HG03097 (cell line): ENCODE results near the gene TEPSIN.

ENCODE experiments used
- ATAC-seq: cut with Tn5 transposase; IDR thresholded peaks from one replicate; pipeline ENCODE4 v1.9.1; 2021; ENCODE audit not compliant: unreplicated experiment, low FRiP score

TEPSIN gene

GRCh38 chr17:81200695-81201580, 37.9 kb downstream of the TEPSIN start:
- ATAC-seq: no peak

- no peak for ATAC-seq
These were observed 38.7 kb downstream of the TEPSIN start for GRCh38 chr17:81200201-81200600.

GRCh38 chr17:81199482-81199830, 39.4 kb downstream of the TEPSIN start:
- ATAC-seq: no peak

- no peak for ATAC-seq
These were observed 39.9 kb downstream of the TEPSIN start for GRCh38 chr17:81198826-81199481.

GRCh38 chr17:81197831-81198490, 40.9 kb downstream of the TEPSIN start:
- no peak for ATAC-seq

GRCh38 chr17:81197409-81197795, 41.5 kb downstream of the TEPSIN start:
- ATAC-seq: no peak

GRCh38 chr17:81196505-81197408, 42.1 kb downstream of the TEPSIN start:
- no peak for ATAC-seq

- no peak for ATAC-seq
These were observed 42.8 kb downstream of the TEPSIN start for GRCh38 chr17:81195941-81196495.

- ATAC-seq: no peak
These were observed 43.6 kb downstream of the TEPSIN start for GRCh38 chr17:81194941-81195901.

- ATAC-seq: no peak
These were observed 44.6 kb downstream of the TEPSIN start for GRCh38 chr17:81194225-81194760.

- no peak for ATAC-seq
These were observed 45.2 kb downstream of the TEPSIN start for GRCh38 chr17:81193470-81194224.

GRCh38 chr17:81193051-81193410, 45.8 kb downstream of the TEPSIN start:
- ATAC-seq: no peak

- no peak for ATAC-seq
These were observed 46.3 kb downstream of the TEPSIN start for GRCh38 chr17:81192386-81193050.

GRCh38 chr17:81191646-81192045, 47.2 kb downstream of the TEPSIN start:
- ATAC-seq: no peak

- ATAC-seq: no peak
These were observed 47.7 kb downstream of the TEPSIN start for GRCh38 chr17:81191116-81191515.

GRCh38 chr17:81190591-81190990, 48.3 kb downstream of the TEPSIN start:
- no peak for ATAC-seq

- no peak for ATAC-seq
These were observed 49.0 kb downstream of the TEPSIN start for GRCh38 chr17:81189670-81190530.
